Gastrocnemius medialis (tissue), 4 donors: ENCODE results near the gene FAM177B.

Experiments
- POLR2A ChIP-seq, 2 donors: fragments of 450-650 bp; IDR thresholded peaks; one replicate each; pipeline ENCODE4 v1.6.1; 2017; ENCODE audit warnings: antibody characterized with exemption in 2 of 2, mild to moderate bottlenecking in 2 of 2, moderate library complexity in 2 of 2
- TF ChIP-seq, protein P1 (sequence below), 5 experiments: fragments of 450-650 bp in 3 of 5; fragments of 200-600 bp in 2 of 5; sonication (generic) in 2 of 5; IDR thresholded peaks in 4 of 5; conservative IDR thresholded peaks in 1 of 5; 1 replicate in 4 of 5; 2 replicates in 1 of 5; pipeline ENCODE4 v1.5.1; 2016 to 2019; ENCODE audit warnings: antibody characterized with exemption in 5 of 5, mild to moderate bottlenecking in 3 of 5, moderate library complexity in 3 of 5

DNA sequence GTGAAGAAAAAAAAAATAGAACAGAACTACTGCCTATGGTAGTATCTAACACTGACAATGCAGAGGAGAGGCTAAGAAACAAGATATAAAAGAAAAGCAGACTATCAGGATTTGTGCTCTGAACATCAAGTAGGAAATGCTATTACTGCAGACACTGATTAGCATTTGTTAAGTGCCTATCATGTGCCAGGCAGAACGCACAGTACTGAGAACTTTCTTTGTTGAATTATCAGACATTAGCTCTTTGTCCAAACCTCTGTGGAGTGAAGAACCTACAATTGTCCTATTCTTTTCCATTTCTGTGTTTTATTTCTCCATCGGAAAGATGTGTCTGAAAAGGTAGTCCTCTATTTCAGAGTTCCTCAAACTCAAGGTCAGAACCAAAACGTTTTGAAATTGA lies 47.4 kb downstream of the FAM177B start:
- TF ChIP-seq POLR2A (IDR thresholded peaks at IDR 0.05): no peak
- TF ChIP-seq, protein P1, sequence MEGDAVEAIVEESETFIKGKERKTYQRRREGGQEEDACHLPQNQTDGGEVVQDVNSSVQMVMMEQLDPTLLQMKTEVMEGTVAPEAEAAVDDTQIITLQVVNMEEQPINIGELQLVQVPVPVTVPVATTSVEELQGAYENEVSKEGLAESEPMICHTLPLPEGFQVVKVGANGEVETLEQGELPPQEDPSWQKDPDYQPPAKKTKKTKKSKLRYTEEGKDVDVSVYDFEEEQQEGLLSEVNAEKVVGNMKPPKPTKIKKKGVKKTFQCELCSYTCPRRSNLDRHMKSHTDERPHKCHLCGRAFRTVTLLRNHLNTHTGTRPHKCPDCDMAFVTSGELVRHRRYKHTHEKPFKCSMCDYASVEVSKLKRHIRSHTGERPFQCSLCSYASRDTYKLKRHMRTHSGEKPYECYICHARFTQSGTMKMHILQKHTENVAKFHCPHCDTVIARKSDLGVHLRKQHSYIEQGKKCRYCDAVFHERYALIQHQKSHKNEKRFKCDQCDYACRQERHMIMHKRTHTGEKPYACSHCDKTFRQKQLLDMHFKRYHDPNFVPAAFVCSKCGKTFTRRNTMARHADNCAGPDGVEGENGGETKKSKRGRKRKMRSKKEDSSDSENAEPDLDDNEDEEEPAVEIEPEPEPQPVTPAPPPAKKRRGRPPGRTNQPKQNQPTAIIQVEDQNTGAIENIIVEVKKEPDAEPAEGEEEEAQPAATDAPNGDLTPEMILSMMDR (IDR thresholded peaks at IDR 0.05 in 4 of 5, conservative IDR thresholded peaks at IDR 0.05 in 1 of 5): no peak
